HG03175 (cell line): ENCODE data around the gene N4BP2.
A peak's percentile ranks its signal among the peaks of the same experiment; 100 is the strongest.

ENCODE experiments used
- ATAC-seq: cut with Tn5 transposase; IDR thresholded peaks from one replicate; pipeline ENCODE4 v1.9.1; 2021; ENCODE audit warnings: mild to moderate bottlenecking, moderate library complexity; ENCODE audit not compliant: unreplicated experiment

Gene N4BP2

GRCh38 chr4:40205259-40206198 lies 148.9 kb downstream of the N4BP2 start:
- peak; percentile 70 for ATAC-seq

GRCh38 chr4:40206426-40206825 lies 149.8 kb downstream of the N4BP2 start:
- no peak for ATAC-seq
